C4-2B (cell line): ENCODE measurements around the gene SLC10A7.

Source experiments
- H3K27ac ChIP-seq: fragments of 450-650 bp; 2 replicates; pipeline ENCODE4 v1.5.1; 2017
- CTCF ChIP-seq: fragments of 450-650 bp; conservative IDR thresholded peaks from 2 replicates; pipeline ENCODE4 v1.5.1; 2017; ENCODE audit warnings: mild to moderate bottlenecking
- ZFX ChIP-seq: fragments of 450-650 bp; IDR thresholded peaks from 2 replicates; pipeline ENCODE4 v1.6.1; 2017

SLC10A7 gene

GRCh38 chr4:146327859-146328650 lies 193.7 kb downstream of the SLC10A7 start:
- H3K27ac ChIP-seq, result no peak overlapping the region
- no peak for TF ChIP-seq CTCF
- no peak for TF ChIP-seq ZFX

- no peak overlapping the region for H3K27ac ChIP-seq
- TF ChIP-seq CTCF (no peak), ZFX (no peak)
Measured at GRCh38 chr4:146318894-146319293, 202.8 kb downstream of the SLC10A7 start.

GRCh38 chr4:146317783-146318182 lies 204.0 kb downstream of the SLC10A7 start:
- no peak for TF ChIP-seq ZFX
- no peak for TF ChIP-seq CTCF

GRCh38 chr4:146315184-146315583 lies 206.6 kb downstream of the SLC10A7 start:
- TF ChIP-seq ZFX (no peak), CTCF (no peak)
- H3K27ac ChIP-seq, result no peak overlapping the region

More at GRCh38 chr4:146317783-146318182, 204.0 kb downstream of the SLC10A7 start:
- no peak overlapping the region for H3K27ac ChIP-seq

GRCh38 chr4:146311238-146311970 lies 210.3 kb downstream of the SLC10A7 start:
- TF ChIP-seq CTCF (no peak), ZFX (no peak)
- no peak overlapping the region for H3K27ac ChIP-seq

- no peak overlapping the region for H3K27ac ChIP-seq
- TF ChIP-seq ZFX (no peak), CTCF (no peak)
Measured at GRCh38 chr4:146310319-146311021, 211.3 kb downstream of the SLC10A7 start.
